ENCODE results near the gene SCP2. TPM values are rescaled to one million over a fixed set of nuclear protein-coding genes. Genes with fewer than 3 reads are reported as not detected.

SCP2 gene
- polyA plus RNA-seq, 1 donor = 287 TPM

GRCh38 chr1:52901384-52901783 is 25.7 kb upstream of the SCP2 start:
- H3K27me3 ChIP-seq (ENCODE audit: control insufficient read depth, insufficient read depth, low read length) = no peaks in the 10 kb centered on the region
- H3K4me1 ChIP-seq (ENCODE audit: control insufficient read depth, insufficient read depth, low read length) = no peaks in the 10 kb centered on the region
- H3K27ac ChIP-seq (ENCODE audit: low read length) = no peak overlapping the region
- no CpG with 5 or more reads among the region's 1 CpG for WGBS (ENCODE audit: insufficient coverage, low lambda C conversion rate)
- H3K4me3 ChIP-seq (ENCODE audit: low read length) = no peak overlapping the region
- H3K9me3 ChIP-seq (ENCODE audit: control insufficient read depth, low read depth, low read length) = no peaks in the 10 kb centered on the region
- DNase-seq = no peak
- H3K36me3 ChIP-seq (ENCODE audit: control insufficient read depth, insufficient read depth, low read length) = peaks cover 20% of the 10 kb centered on the region

GRCh38 chr1:52904208-52904926 is 22.7 kb upstream of the SCP2 start:
- no CpG with 5 or more reads among the region's 13 CpGs for WGBS (ENCODE audit: insufficient coverage, low lambda C conversion rate)
- no peak overlapping the region for H3K27ac ChIP-seq (ENCODE audit: low read length)

GRCh38 chr1:52904927-52905698 is 22.0 kb upstream of the SCP2 start:
- no peaks in the 10 kb centered on the region for H3K27me3 ChIP-seq (ENCODE audit: control insufficient read depth, insufficient read depth, low read length)
- peaks cover 11% of the 10 kb centered on the region for H3K36me3 ChIP-seq (ENCODE audit: control insufficient read depth, insufficient read depth, low read length)
- H3K27ac ChIP-seq (ENCODE audit: low read length) = no peak overlapping the region
- DNase-seq = no peak
- no peaks in the 10 kb centered on the region for H3K4me1 ChIP-seq (ENCODE audit: control insufficient read depth, insufficient read depth, low read length)
- no peaks in the 10 kb centered on the region for H3K9me3 ChIP-seq (ENCODE audit: control insufficient read depth, low read depth, low read length)
- WGBS (ENCODE audit: insufficient coverage, low lambda C conversion rate) = no CpG with 5 or more reads among the region's 20 CpGs
- no peak overlapping the region for H3K4me3 ChIP-seq (ENCODE audit: low read length)

More at GRCh38 chr1:52904208-52904926, 22.7 kb upstream of the SCP2 start:
- H3K36me3 ChIP-seq (ENCODE audit: control insufficient read depth, insufficient read depth, low read length) = peaks cover 11% of the 10 kb centered on the region
- H3K4me1 ChIP-seq (ENCODE audit: control insufficient read depth, insufficient read depth, low read length) = no peaks in the 10 kb centered on the region
- no peaks in the 10 kb centered on the region for H3K9me3 ChIP-seq (ENCODE audit: control insufficient read depth, low read depth, low read length)
- H3K4me3 ChIP-seq (ENCODE audit: low read length) = no peak overlapping the region
- no peak for DNase-seq
- H3K27me3 ChIP-seq (ENCODE audit: control insufficient read depth, insufficient read depth, low read length) = no peaks in the 10 kb centered on the region

GRCh38 chr1:52906135-52906603 is 20.9 kb upstream of the SCP2 start:
- no peaks in the 10 kb centered on the region for H3K27me3 ChIP-seq (ENCODE audit: control insufficient read depth, insufficient read depth, low read length)
- no peak for DNase-seq
- no peak overlapping the region for H3K4me3 ChIP-seq (ENCODE audit: low read length)
- H3K9me3 ChIP-seq (ENCODE audit: control insufficient read depth, low read depth, low read length) = no peaks in the 10 kb centered on the region
- H3K36me3 ChIP-seq (ENCODE audit: control insufficient read depth, insufficient read depth, low read length) = peaks cover 11% of the 10 kb centered on the region
- no peak overlapping the region for H3K27ac ChIP-seq (ENCODE audit: low read length)
- H3K4me1 ChIP-seq (ENCODE audit: control insufficient read depth, insufficient read depth, low read length) = no peaks in the 10 kb centered on the region
- WGBS (ENCODE audit: insufficient coverage, low lambda C conversion rate) = no CpG with 5 or more reads among the region's 6 CpGs

- Histone ChIP-seq H3K36me3 (ENCODE audit: control insufficient read depth, insufficient read depth, low read length) (peaks cover 17% of the 10 kb centered on the region), H3K27ac (ENCODE audit: low read length) (no peak overlapping the region), H3K4me3 (ENCODE audit: low read length) (no peak overlapping the region), H3K4me1 (ENCODE audit: control insufficient read depth, insufficient read depth, low read length) (no peaks in the 10 kb centered on the region), H3K9me3 (ENCODE audit: control insufficient read depth, low read depth, low read length) (no peaks in the 10 kb centered on the region), H3K27me3 (ENCODE audit: control insufficient read depth, insufficient read depth, low read length) (no peaks in the 10 kb centered on the region)
- DNase-seq = no peak
- no CpG with 5 or more reads among the region's 9 CpGs for WGBS (ENCODE audit: insufficient coverage, low lambda C conversion rate)
Measured at GRCh38 chr1:52907068-52907811, 19.8 kb upstream of the SCP2 start.

GRCh38 chr1:52907812-52908153 is 19.3 kb upstream of the SCP2 start:
- DNase-seq = no peak
- no peak overlapping the region for H3K4me3 ChIP-seq (ENCODE audit: low read length)
- WGBS (ENCODE audit: insufficient coverage, low lambda C conversion rate) = no CpG with 5 or more reads among the region's 10 CpGs
- H3K36me3 ChIP-seq (ENCODE audit: control insufficient read depth, insufficient read depth, low read length) = peaks cover 17% of the 10 kb centered on the region
- no peaks in the 10 kb centered on the region for H3K9me3 ChIP-seq (ENCODE audit: control insufficient read depth, low read depth, low read length)
- no peak overlapping the region for H3K27ac ChIP-seq (ENCODE audit: low read length)
- no peaks in the 10 kb centered on the region for H3K27me3 ChIP-seq (ENCODE audit: control insufficient read depth, insufficient read depth, low read length)
- H3K4me1 ChIP-seq (ENCODE audit: control insufficient read depth, insufficient read depth, low read length) = no peaks in the 10 kb centered on the region

GRCh38 chr1:52911541-52911940 is 15.5 kb upstream of the SCP2 start:
- WGBS (ENCODE audit: insufficient coverage, low lambda C conversion rate) = no CpG with 5 or more reads among the region's 10 CpGs
- Histone ChIP-seq H3K4me3 (ENCODE audit: low read length) (no peak overlapping the region), H3K36me3 (ENCODE audit: control insufficient read depth, insufficient read depth, low read length) (peaks cover 14% of the 10 kb centered on the region), H3K27ac (ENCODE audit: low read length) (no peak overlapping the region), H3K4me1 (ENCODE audit: control insufficient read depth, insufficient read depth, low read length) (no peaks in the 10 kb centered on the region), H3K27me3 (ENCODE audit: control insufficient read depth, insufficient read depth, low read length) (no peaks in the 10 kb centered on the region), H3K9me3 (ENCODE audit: control insufficient read depth, low read depth, low read length) (no peaks in the 10 kb centered on the region)
- DNase-seq = no peak

- Histone ChIP-seq H3K27ac (ENCODE audit: low read length) (no peak overlapping the region), H3K9me3 (ENCODE audit: control insufficient read depth, low read depth, low read length) (no peaks in the 10 kb centered on the region), H3K27me3 (ENCODE audit: control insufficient read depth, insufficient read depth, low read length) (no peaks in the 10 kb centered on the region), H3K4me3 (ENCODE audit: low read length) (no peak overlapping the region), H3K36me3 (ENCODE audit: control insufficient read depth, insufficient read depth, low read length) (peaks cover 9% of the 10 kb centered on the region), H3K4me1 (ENCODE audit: control insufficient read depth, insufficient read depth, low read length) (no peaks in the 10 kb centered on the region)
- 100% methylated on average over 1 of the region's 3 CpGs for WGBS (ENCODE audit: insufficient coverage, low lambda C conversion rate)
- DNase-seq = no peak
Measured at GRCh38 chr1:52913014-52913413, 14.1 kb upstream of the SCP2 start.

- Histone ChIP-seq H3K9me3 (ENCODE audit: control insufficient read depth, low read depth, low read length) (no peaks in the 10 kb centered on the region), H3K4me3 (ENCODE audit: low read length) (no peak overlapping the region), H3K4me1 (ENCODE audit: control insufficient read depth, insufficient read depth, low read length) (no peaks in the 10 kb centered on the region), H3K36me3 (ENCODE audit: control insufficient read depth, insufficient read depth, low read length) (peaks cover 8% of the 10 kb centered on the region), H3K27me3 (ENCODE audit: control insufficient read depth, insufficient read depth, low read length) (no peaks in the 10 kb centered on the region), H3K27ac (ENCODE audit: low read length) (no peak overlapping the region)
- no CpG with 5 or more reads among the region's 8 CpGs for WGBS (ENCODE audit: insufficient coverage, low lambda C conversion rate)
- DNase-seq = no peak
Measured at GRCh38 chr1:52913537-52913936, 13.5 kb upstream of the SCP2 start.

- Histone ChIP-seq H3K9me3 (ENCODE audit: control insufficient read depth, low read depth, low read length) (no peaks in the 10 kb centered on the region), H3K4me3 (ENCODE audit: low read length) (no peak overlapping the region), H3K4me1 (ENCODE audit: control insufficient read depth, insufficient read depth, low read length) (no peaks in the 10 kb centered on the region), H3K36me3 (ENCODE audit: control insufficient read depth, insufficient read depth, low read length) (peaks cover 8% of the 10 kb centered on the region), H3K27ac (ENCODE audit: low read length) (no peak overlapping the region), H3K27me3 (ENCODE audit: control insufficient read depth, insufficient read depth, low read length) (no peaks in the 10 kb centered on the region)
- no peak for DNase-seq
- WGBS (ENCODE audit: insufficient coverage, low lambda C conversion rate) = no CpG with 5 or more reads among the region's 5 CpGs
Measured at GRCh38 chr1:52914463-52914862, 12.6 kb upstream of the SCP2 start.
